ENCODE data around the gene SPATA13.

- no peak for TF ChIP-seq CTCF (conservative IDR thresholded peaks at IDR 0.05 in 1 of 2, IDR thresholded peaks at IDR 0.05 in 1 of 2; ENCODE audit: low read depth in 1 of 2, low read length in 2 of 2)
- TF ChIP-seq EZH2 (IDR thresholded peaks at IDR 0.05; ENCODE audit: low read length, missing control alignments) = no peak
Measured at GRCh38 chr13:24123761-24124160, 36.8 kb upstream of the SPATA13 start.

Measured in fibroblast of lung (primary cell).